ENCODE results near the gene TOP1. TPM values are rescaled to one million over a fixed set of nuclear protein-coding genes. Genes with fewer than 3 reads are reported as not detected.

The TOP1 gene
- total RNA-seq (50.0 TPM), polyA plus RNA-seq (10 to 100 TPM in 1 of 4 donors, 1 to 10 TPM in 3; 9.2 to 11.4 (median 9.6) TPM)

- peaks cover 5% of the 10 kb centered on the region for H3K36me3 Mint-ChIP-seq
- no peaks in the 10 kb centered on the region for H3K9me3 Mint-ChIP-seq
- Histone ChIP-seq H3K36me3 (ENCODE audit: control insufficient read depth, insufficient read depth, low read length) (no peaks in the 10 kb centered on the region), H3K27me3 (ENCODE audit: control insufficient read depth, insufficient read depth, low read length) (no peaks in the 10 kb centered on the region), H3K27ac (ENCODE audit: insufficient read depth, low read length, poor library complexity, severe bottlenecking) (peak within 1 kb of the TSS; percentile 96), H3K4me3 (ENCODE audit: low read depth, low read length) (peak within 1 kb of the TSS; percentile 94), H3K9me3 (ENCODE audit: control insufficient read depth in 2 of 2, low read length in 2 of 2) (no peaks in the 10 kb centered on the region), H3K4me1 (ENCODE audit: control insufficient read depth, insufficient read depth, low read length, poor library complexity, severe bottlenecking) (peaks cover 48% of the 10 kb centered on the region)
- H3K4me3 Mint-ChIP-seq: peak within 1 kb of the TSS; percentile 95 to 99 (median 96)
- peaks cover 34 to 56% (median 44%) of the 10 kb centered on the region in 4 donors for H3K4me1 Mint-ChIP-seq
- ATAC-seq (ENCODE audit: low read depth in 2 of 2) (peak; percentile 98 to 99), DNase-seq (peak; percentile 99 to 100 (median 100))
- no peaks in the 10 kb centered on the region for H3K27me3 Mint-ChIP-seq
- peak within 1 kb of the TSS; percentile 92 to 98 (median 96) for H3K27ac Mint-ChIP-seq
Observed at GRCh38 chr20:41028359-41029149, at the start of gene TOP1. Gene TOP1 (plus strand): TSS chr20:41028822. CDS start chr20:41029068, 246 bp downstream.

- peaks cover 2 to 20% (median 10%) of the 10 kb centered on the region in 7 donors for H3K9me3 Mint-ChIP-seq
- H3K27ac Mint-ChIP-seq: no peak overlapping the region
- H3K4me1 Mint-ChIP-seq: no peaks in the 10 kb centered on the region
- H3K4me3 Mint-ChIP-seq: peak overlapping the region in 1 of 4 donors; percentile 8
- Histone ChIP-seq H3K4me3 (ENCODE audit: low read depth, low read length) (no peak overlapping the region), H3K9me3 (ENCODE audit: control insufficient read depth in 2 of 2, low read length in 2 of 2) (peaks cover 14 to 15% of the 10 kb centered on the region in 2 experiments), H3K4me1 (ENCODE audit: control insufficient read depth, insufficient read depth, low read length, poor library complexity, severe bottlenecking) (no peaks in the 10 kb centered on the region), H3K27me3 (ENCODE audit: control insufficient read depth, insufficient read depth, low read length) (peaks cover 9% of the 10 kb centered on the region), H3K36me3 (ENCODE audit: control insufficient read depth, insufficient read depth, low read length) (no peaks in the 10 kb centered on the region), H3K27ac (ENCODE audit: insufficient read depth, low read length, poor library complexity, severe bottlenecking) (no peak overlapping the region)
- no peaks in the 10 kb centered on the region for H3K36me3 Mint-ChIP-seq
- DNase-seq (no peak), ATAC-seq (ENCODE audit: low read depth in 2 of 2) (no peak)
- peaks cover 52% of the 10 kb centered on the region for H3K27me3 Mint-ChIP-seq
Observed at GRCh38 chr20:40979247-40979646, 49.4 kb upstream of the TOP1 start.

- peaks cover 44% of the 10 kb centered on the region for H3K27me3 Mint-ChIP-seq
- H3K36me3 ChIP-seq (ENCODE audit: control insufficient read depth, insufficient read depth, low read length): no peaks in the 10 kb centered on the region
- ATAC-seq (ENCODE audit: low read depth in 2 of 2) (no peak), DNase-seq (no peak)
- no peaks in the 10 kb centered on the region for H3K36me3 Mint-ChIP-seq
- H3K9me3 Mint-ChIP-seq: peaks cover 2 to 20% (median 10%) of the 10 kb centered on the region in 7 donors
- peaks cover 7% of the 10 kb centered on the region for H3K27me3 ChIP-seq (ENCODE audit: control insufficient read depth, insufficient read depth, low read length)
- H3K4me3 ChIP-seq (ENCODE audit: low read depth, low read length): no peak overlapping the region
- H3K4me1 ChIP-seq (ENCODE audit: control insufficient read depth, insufficient read depth, low read length, poor library complexity, severe bottlenecking): no peaks in the 10 kb centered on the region
- peaks cover 14 to 15% of the 10 kb centered on the region in 2 experiments for H3K9me3 ChIP-seq (ENCODE audit: control insufficient read depth in 2 of 2, low read length in 2 of 2)
- no peak overlapping the region for H3K27ac ChIP-seq (ENCODE audit: insufficient read depth, low read length, poor library complexity, severe bottlenecking)
- no peak overlapping the region for H3K4me3 Mint-ChIP-seq
- H3K27ac Mint-ChIP-seq: no peak overlapping the region
- no peaks in the 10 kb centered on the region for H3K4me1 Mint-ChIP-seq
Observed at GRCh38 chr20:40980106-40980827, 48.4 kb upstream of the TOP1 start.

- Mint-ChIP-seq H3K9me3 (peaks cover 2 to 20% (median 10%) of the 10 kb centered on the region in 7 donors), H3K27ac (no peak overlapping the region), H3K4me1 (peaks cover 0 to 4% (median 0%) of the 10 kb centered on the region in 4 donors), H3K36me3 (no peaks in the 10 kb centered on the region), H3K27me3 (peaks cover 42% of the 10 kb centered on the region), H3K4me3 (no peak overlapping the region)
- no peak for DNase-seq
- no peaks in the 10 kb centered on the region for H3K4me1 ChIP-seq (ENCODE audit: control insufficient read depth, insufficient read depth, low read length, poor library complexity, severe bottlenecking)
- no peak overlapping the region for H3K27ac ChIP-seq (ENCODE audit: insufficient read depth, low read length, poor library complexity, severe bottlenecking)
- peaks cover 14 to 15% of the 10 kb centered on the region in 2 experiments for H3K9me3 ChIP-seq (ENCODE audit: control insufficient read depth in 2 of 2, low read length in 2 of 2)
- no peaks in the 10 kb centered on the region for H3K36me3 ChIP-seq (ENCODE audit: control insufficient read depth, insufficient read depth, low read length)
- no peak overlapping the region for H3K4me3 ChIP-seq (ENCODE audit: low read depth, low read length)
- peaks cover 7% of the 10 kb centered on the region for H3K27me3 ChIP-seq (ENCODE audit: control insufficient read depth, insufficient read depth, low read length)
- no peak for ATAC-seq (ENCODE audit: low read depth in 2 of 2)
Observed at GRCh38 chr20:40980828-40981310, 47.8 kb upstream of the TOP1 start.

GRCh38 chr20:40982415-40983145, 46.0 kb upstream of the TOP1 start:
- Histone ChIP-seq H3K9me3 (ENCODE audit: control insufficient read depth in 2 of 2, low read length in 2 of 2) (peaks cover 4 to 7% of the 10 kb centered on the region in 2 experiments), H3K4me1 (ENCODE audit: control insufficient read depth, insufficient read depth, low read length, poor library complexity, severe bottlenecking) (peaks cover 10% of the 10 kb centered on the region), H3K27ac (ENCODE audit: insufficient read depth, low read length, poor library complexity, severe bottlenecking) (no peak overlapping the region), H3K36me3 (ENCODE audit: control insufficient read depth, insufficient read depth, low read length) (no peaks in the 10 kb centered on the region), H3K27me3 (ENCODE audit: control insufficient read depth, insufficient read depth, low read length) (peaks cover 3% of the 10 kb centered on the region), H3K4me3 (ENCODE audit: low read depth, low read length) (no peak overlapping the region)
- peaks cover 8 to 17% (median 10%) of the 10 kb centered on the region in 4 donors for H3K4me1 Mint-ChIP-seq
- no peak overlapping the region for H3K27ac Mint-ChIP-seq
- no peak for ATAC-seq (ENCODE audit: low read depth in 2 of 2)
- H3K36me3 Mint-ChIP-seq: no peaks in the 10 kb centered on the region
- DNase-seq: no peak
- H3K4me3 Mint-ChIP-seq: no peak overlapping the region
- H3K9me3 Mint-ChIP-seq: peaks cover 2 to 12% (median 7%) of the 10 kb centered on the region in 7 donors
- H3K27me3 Mint-ChIP-seq: peaks cover 29% of the 10 kb centered on the region

- no peak overlapping the region for H3K27ac Mint-ChIP-seq
- DNase-seq (no peak), ATAC-seq (ENCODE audit: low read depth in 2 of 2) (no peak)
- no peak overlapping the region for H3K4me3 Mint-ChIP-seq
- Histone ChIP-seq H3K27ac (ENCODE audit: insufficient read depth, low read length, poor library complexity, severe bottlenecking) (no peak overlapping the region), H3K4me3 (ENCODE audit: low read depth, low read length) (no peak overlapping the region), H3K9me3 (ENCODE audit: control insufficient read depth in 2 of 2, low read length in 2 of 2) (no peaks in the 10 kb centered on the region), H3K4me1 (ENCODE audit: control insufficient read depth, insufficient read depth, low read length, poor library complexity, severe bottlenecking) (peaks cover 10% of the 10 kb centered on the region), H3K27me3 (ENCODE audit: control insufficient read depth, insufficient read depth, low read length) (peaks cover 3% of the 10 kb centered on the region), H3K36me3 (ENCODE audit: control insufficient read depth, insufficient read depth, low read length) (no peaks in the 10 kb centered on the region)
- peaks cover 8 to 20% (median 12%) of the 10 kb centered on the region in 4 donors for H3K4me1 Mint-ChIP-seq
- peaks cover 20% of the 10 kb centered on the region for H3K27me3 Mint-ChIP-seq
- no peaks in the 10 kb centered on the region for H3K36me3 Mint-ChIP-seq
- H3K9me3 Mint-ChIP-seq: peaks cover 0 to 5% (median 0%) of the 10 kb centered on the region in 7 donors
Observed at GRCh38 chr20:40983898-40984297, 44.7 kb upstream of the TOP1 start.

- peaks cover 8 to 20% (median 12%) of the 10 kb centered on the region in 4 donors for H3K4me1 Mint-ChIP-seq
- Histone ChIP-seq H3K4me1 (ENCODE audit: control insufficient read depth, insufficient read depth, low read length, poor library complexity, severe bottlenecking) (peaks cover 10% of the 10 kb centered on the region), H3K9me3 (ENCODE audit: control insufficient read depth in 2 of 2, low read length in 2 of 2) (no peaks in the 10 kb centered on the region), H3K27me3 (ENCODE audit: control insufficient read depth, insufficient read depth, low read length) (peaks cover under 1% of the 10 kb centered on the region), H3K27ac (ENCODE audit: insufficient read depth, low read length, poor library complexity, severe bottlenecking) (no peak overlapping the region), H3K36me3 (ENCODE audit: control insufficient read depth, insufficient read depth, low read length) (no peaks in the 10 kb centered on the region), H3K4me3 (ENCODE audit: low read depth, low read length) (no peak overlapping the region)
- peaks cover 0 to 2% (median 0%) of the 10 kb centered on the region in 7 donors for H3K9me3 Mint-ChIP-seq
- H3K36me3 Mint-ChIP-seq: no peaks in the 10 kb centered on the region
- ATAC-seq (ENCODE audit: low read depth in 2 of 2): no peak
- H3K27me3 Mint-ChIP-seq: peaks cover 15% of the 10 kb centered on the region
- H3K4me3 Mint-ChIP-seq: no peak overlapping the region
- no peak overlapping the region for H3K27ac Mint-ChIP-seq
- DNase-seq: no peak
Observed at GRCh38 chr20:40984496-40984895, 44.1 kb upstream of the TOP1 start.

Data from CD4-positive, CD25-positive, alpha-beta regulatory T cell (primary cell).